ENCODE measurements around the gene C1orf216. TPM values are rescaled to one million over a fixed set of nuclear protein-coding genes. Genes with fewer than 3 reads are reported as not detected.
"Not testable (repeated sequence)": the region's sequence is repeated elsewhere in the genome, so short reads cannot be mapped to it uniquely, and the experiment has no call there.

The C1orf216 gene
- total RNA-seq, 1 donor from 2014 or later = 25.3 TPM

- H3K9me3 Mint-ChIP-seq = no peaks in the 10 kb centered on the region
- no peak for DNase-seq (ENCODE audit: low spot score)
- peak overlapping the region; percentile 57 for H3K27ac Mint-ChIP-seq
- H3K36me3 Mint-ChIP-seq (ENCODE audit: low read depth) = peaks cover 27% of the 10 kb centered on the region
- H3K27me3 Mint-ChIP-seq (ENCODE audit: insufficient read depth) = no peaks in the 10 kb centered on the region
- peaks cover 37% of the 10 kb centered on the region for H3K4me1 Mint-ChIP-seq (ENCODE audit: low read depth)
- intact Hi-C loops (cut with micrococcal nuclease) = loop anchor here (1.0 to 5.0 kb wide), 4 partner anchors 51 to 686 kb away; partner anchors contain the start of genes AGO3, CLSPN, SFPQ and ZMYM6
- H3K4me3 Mint-ChIP-seq = peak overlapping the region; percentile 86
Measured at GRCh38 chr1:35717911-35718476, 690 bp downstream of the C1orf216 start.

DNA sequence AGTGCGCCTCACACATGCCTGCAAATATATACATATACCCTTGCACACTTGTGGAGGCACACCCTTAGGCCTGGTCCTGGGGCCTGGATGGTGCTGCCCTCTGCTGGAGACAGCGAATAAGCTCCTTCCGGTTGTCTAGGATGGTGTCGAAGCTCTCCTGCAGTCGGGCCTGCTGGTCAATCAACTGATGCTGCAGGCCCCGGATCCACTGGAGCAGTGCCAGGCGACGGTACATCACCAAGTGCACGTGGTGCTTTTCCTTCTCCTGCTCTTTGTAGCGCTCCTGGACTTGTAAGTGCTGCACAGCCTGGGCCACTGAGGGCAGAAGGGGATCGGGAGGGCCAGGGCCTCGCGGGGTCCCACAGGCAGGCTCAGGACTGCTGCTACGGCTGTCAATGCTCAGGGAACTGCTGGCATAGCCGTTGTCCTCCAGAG, 3.1 kb downstream of the C1orf216 start:
- H3K4me1 Mint-ChIP-seq (ENCODE audit: low read depth) = peaks cover 37% of the 10 kb centered on the region
- peak overlapping the region; percentile 56 for H3K4me3 Mint-ChIP-seq
- no peak overlapping the region for H3K27ac Mint-ChIP-seq
- peaks cover 4% of the 10 kb centered on the region for H3K27me3 Mint-ChIP-seq (ENCODE audit: insufficient read depth)
- H3K36me3 Mint-ChIP-seq (ENCODE audit: low read depth) = peaks cover 25% of the 10 kb centered on the region
- H3K9me3 Mint-ChIP-seq = no peaks in the 10 kb centered on the region
- intact Hi-C loops (cut with micrococcal nuclease) = loop anchor here (1.0 to 5.0 kb wide), 5 partner anchors 74 to 683 kb away; partner anchors contain the start of genes AGO3, PSMB2, SFPQ and ZMYM6
- peak; percentile 69 for DNase-seq (ENCODE audit: low spot score)

GRCh38 chr1:35714921-35715567, 3.6 kb downstream of the C1orf216 start:
- Mint-ChIP-seq H3K4me3 (peak overlapping the region; percentile 56), H3K27ac (no peak overlapping the region), H3K9me3 (no peaks in the 10 kb centered on the region), H3K4me1 (ENCODE audit: low read depth) (peaks cover 37% of the 10 kb centered on the region), H3K36me3 (ENCODE audit: low read depth) (peaks cover 25% of the 10 kb centered on the region), H3K27me3 (ENCODE audit: insufficient read depth) (peaks cover 6% of the 10 kb centered on the region)
- intact Hi-C loops (cut with micrococcal nuclease) = loop anchor here (1.0 to 5.0 kb wide), 5 partner anchors 74 to 683 kb away; partner anchors contain the start of genes AGO3, PSMB2, SFPQ and ZMYM6
- no peak for DNase-seq (ENCODE audit: low spot score)

DNA sequence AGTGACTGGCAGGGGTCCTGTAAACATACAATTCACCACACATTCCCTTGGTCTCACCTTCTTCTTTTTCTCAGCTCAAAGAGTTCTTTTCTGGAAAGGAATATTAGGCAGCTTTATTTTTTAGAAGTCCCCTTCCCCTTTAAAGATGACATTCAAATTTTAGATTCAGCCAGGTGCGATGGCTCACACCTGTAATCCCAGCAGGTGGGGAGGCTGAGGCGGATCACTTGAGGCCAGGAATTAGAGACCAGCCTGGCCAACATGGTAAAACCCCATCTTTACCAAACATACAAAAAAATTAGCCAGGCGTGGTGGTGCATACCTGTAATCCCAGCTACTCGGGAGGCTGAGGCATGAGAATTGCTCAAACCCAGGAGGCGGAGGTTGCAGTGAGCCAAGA, 7.6 kb downstream of the C1orf216 start:
- H3K4me3 Mint-ChIP-seq; H3K9me3 Mint-ChIP-seq; H3K27ac Mint-ChIP-seq; DNase-seq (ENCODE audit: low spot score); intact Hi-C loops (cut with micrococcal nuclease): not testable (repeated sequence)
- peaks cover 38% of the 10 kb centered on the region for H3K27me3 Mint-ChIP-seq (ENCODE audit: insufficient read depth)
- peaks cover 14% of the 10 kb centered on the region for H3K36me3 Mint-ChIP-seq (ENCODE audit: low read depth)
- peaks cover 26% of the 10 kb centered on the region for H3K4me1 Mint-ChIP-seq (ENCODE audit: low read depth)

- Mint-ChIP-seq H3K27me3 (ENCODE audit: insufficient read depth) (peaks cover 53% of the 10 kb centered on the region), H3K36me3 (ENCODE audit: low read depth) (peaks cover 4% of the 10 kb centered on the region), H3K9me3 (no peaks in the 10 kb centered on the region), H3K27ac (no peak overlapping the region), H3K4me3 (peak overlapping the region; percentile 78), H3K4me1 (ENCODE audit: low read depth) (peaks cover 15% of the 10 kb centered on the region)
- no peak for DNase-seq (ENCODE audit: low spot score)
- intact Hi-C loops (cut with micrococcal nuclease) = no loop called here
Measured at GRCh38 chr1:35708952-35709351, 9.7 kb downstream of the C1orf216 start.

DNA sequence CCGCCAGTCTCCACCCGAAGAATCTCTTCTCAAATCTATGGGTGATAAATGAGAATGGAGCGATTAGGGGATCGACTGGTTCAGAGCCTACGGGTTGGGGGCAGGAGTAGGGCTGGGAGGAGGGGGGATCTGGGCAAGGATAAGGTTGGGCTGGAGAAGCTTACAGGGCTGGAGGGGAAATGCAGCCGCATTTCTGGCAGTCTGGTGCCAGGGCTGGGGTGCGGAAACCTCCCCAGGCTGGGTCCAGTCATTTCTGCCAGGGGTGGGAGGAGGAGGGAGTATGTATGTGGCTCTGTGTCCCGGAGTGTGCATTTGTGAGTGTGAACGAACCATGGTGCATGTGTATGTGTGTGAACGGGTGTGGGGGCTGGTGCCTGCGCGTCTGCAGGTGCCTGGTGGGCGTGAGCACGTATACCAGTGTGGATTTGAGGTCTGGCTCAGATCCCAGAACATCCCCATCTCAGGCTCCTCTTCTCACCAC, 10.2 kb downstream of the C1orf216 start:
- Mint-ChIP-seq H3K27ac (no peak overlapping the region), H3K27me3 (ENCODE audit: insufficient read depth) (peaks cover 56% of the 10 kb centered on the region), H3K4me3 (peak overlapping the region; percentile 78), H3K9me3 (no peaks in the 10 kb centered on the region), H3K4me1 (ENCODE audit: low read depth) (peaks cover 15% of the 10 kb centered on the region), H3K36me3 (ENCODE audit: low read depth) (peaks cover under 1% of the 10 kb centered on the region)
- no peak for DNase-seq (ENCODE audit: low spot score)
- intact Hi-C loops (cut with micrococcal nuclease) = no loop called here

- Mint-ChIP-seq H3K27ac (no peak overlapping the region), H3K4me1 (ENCODE audit: low read depth) (peaks cover 15% of the 10 kb centered on the region), H3K9me3 (no peaks in the 10 kb centered on the region), H3K4me3 (peak overlapping the region; percentile 82), H3K36me3 (ENCODE audit: low read depth) (no peaks in the 10 kb centered on the region), H3K27me3 (ENCODE audit: insufficient read depth) (peaks cover 56% of the 10 kb centered on the region)
- DNase-seq (ENCODE audit: low spot score) = peak; percentile 18
- intact Hi-C loops (cut with micrococcal nuclease) = no loop called here
Measured at GRCh38 chr1:35707601-35708440, 10.9 kb downstream of the C1orf216 start.

GRCh38 chr1:35706846-35707600, 11.7 kb downstream of the C1orf216 start:
- H3K27me3 Mint-ChIP-seq (ENCODE audit: insufficient read depth) = peaks cover 60% of the 10 kb centered on the region
- no peaks in the 10 kb centered on the region for H3K36me3 Mint-ChIP-seq (ENCODE audit: low read depth)
- no peaks in the 10 kb centered on the region for H3K9me3 Mint-ChIP-seq
- no peak for DNase-seq (ENCODE audit: low spot score)
- intact Hi-C loops (cut with micrococcal nuclease) = no loop called here
- peaks cover 15% of the 10 kb centered on the region for H3K4me1 Mint-ChIP-seq (ENCODE audit: low read depth)
- H3K4me3 Mint-ChIP-seq = peak overlapping the region; percentile 82
- H3K27ac Mint-ChIP-seq = peak overlapping the region; percentile 29

- Mint-ChIP-seq H3K9me3 (no peaks in the 10 kb centered on the region), H3K4me3 (no peak overlapping the region), H3K36me3 (ENCODE audit: low read depth) (no peaks in the 10 kb centered on the region), H3K4me1 (ENCODE audit: low read depth) (peaks cover 8% of the 10 kb centered on the region), H3K27ac (no peak overlapping the region), H3K27me3 (ENCODE audit: insufficient read depth) (peaks cover 67% of the 10 kb centered on the region)
- DNase-seq (ENCODE audit: low spot score) = no peak
- intact Hi-C loops (cut with micrococcal nuclease) = no loop called here
Measured at GRCh38 chr1:35702508-35702907, 16.2 kb downstream of the C1orf216 start.

- peaks cover 45% of the 10 kb centered on the region for H3K27me3 Mint-ChIP-seq (ENCODE audit: insufficient read depth)
Measured at GRCh38 chr1:35699152-35699551, 19.5 kb downstream of the C1orf216 start.

DNA sequence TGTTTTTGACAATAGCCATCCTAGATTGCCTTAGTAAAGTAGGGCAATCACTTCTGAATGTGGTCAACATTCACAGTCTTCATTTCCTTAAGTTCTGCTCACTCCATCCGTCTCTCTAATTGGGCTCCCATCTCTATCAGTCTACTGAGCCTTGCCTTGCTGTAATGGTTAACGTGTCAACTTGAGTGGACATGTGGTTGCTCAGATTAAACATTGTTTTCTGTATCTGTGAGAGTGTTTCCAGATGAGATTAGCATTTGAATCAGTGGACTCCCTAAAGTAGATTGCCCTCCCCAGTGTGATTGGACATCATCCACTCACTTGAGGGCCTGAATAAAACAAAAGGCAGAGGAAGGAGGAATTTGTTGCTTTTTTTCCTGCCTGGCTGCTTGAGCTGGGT, 26.4 kb downstream of the C1orf216 start:
- H3K36me3 Mint-ChIP-seq (ENCODE audit: low read depth) = no peaks in the 10 kb centered on the region
- H3K4me3 Mint-ChIP-seq = no peak overlapping the region
- H3K27ac Mint-ChIP-seq = no peak overlapping the region
- no peaks in the 10 kb centered on the region for H3K9me3 Mint-ChIP-seq
- no peaks in the 10 kb centered on the region for H3K4me1 Mint-ChIP-seq (ENCODE audit: low read depth)
- intact Hi-C loops (cut with micrococcal nuclease) = no loop called here
- H3K27me3 Mint-ChIP-seq (ENCODE audit: insufficient read depth) = peaks cover 24% of the 10 kb centered on the region
- no peak for DNase-seq (ENCODE audit: low spot score)

More at GRCh38 chr1:35699152-35699551, 19.5 kb downstream of the C1orf216 start:
- intact Hi-C loops (cut with micrococcal nuclease); H3K27ac Mint-ChIP-seq; H3K9me3 Mint-ChIP-seq; DNase-seq (ENCODE audit: low spot score); H3K4me3 Mint-ChIP-seq; H3K36me3 Mint-ChIP-seq (ENCODE audit: low read depth); H3K4me1 Mint-ChIP-seq (ENCODE audit: low read depth): not testable (repeated sequence)

DNA sequence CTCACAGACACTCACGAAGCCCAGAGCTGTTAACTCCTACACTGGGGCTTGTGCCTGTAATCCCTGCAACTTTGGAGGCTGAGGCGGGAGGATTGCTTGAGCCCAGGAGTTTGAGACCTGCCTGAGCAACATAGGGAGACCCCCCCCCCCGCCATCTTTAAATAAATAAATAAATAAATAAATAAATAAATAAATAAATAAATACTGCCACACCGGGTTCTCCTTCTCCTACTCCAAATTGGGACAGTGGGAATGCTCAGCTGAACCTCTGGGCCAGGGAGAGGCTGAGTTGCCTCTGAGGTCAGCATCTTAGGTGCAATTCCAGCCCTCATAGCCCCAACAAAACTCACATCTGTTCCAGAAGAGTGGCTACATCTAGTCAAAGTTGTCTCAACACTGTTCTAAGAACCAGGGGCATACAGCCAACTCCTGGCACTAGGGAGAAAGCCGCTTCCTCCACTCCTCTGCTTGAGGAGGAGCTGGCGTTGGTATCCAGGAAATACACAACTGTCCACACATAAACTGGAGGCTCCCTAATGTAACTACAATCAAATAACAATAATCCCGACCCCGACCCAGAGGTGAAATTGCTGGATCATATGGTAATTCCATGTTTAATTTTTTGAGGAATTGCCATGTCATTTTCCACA, 27.0 kb downstream of the C1orf216 start:
- Mint-ChIP-seq H3K27me3 (ENCODE audit: insufficient read depth) (peaks cover 27% of the 10 kb centered on the region), H3K4me1 (ENCODE audit: low read depth) (no peaks in the 10 kb centered on the region), H3K27ac (no peak overlapping the region), H3K36me3 (ENCODE audit: low read depth) (no peaks in the 10 kb centered on the region), H3K4me3 (no peak overlapping the region), H3K9me3 (no peaks in the 10 kb centered on the region)
- intact Hi-C loops (cut with micrococcal nuclease) = no loop called here
- DNase-seq (ENCODE audit: low spot score) = no peak

Measured in activated T-helper 1 cell treated with anti-CD3 and anti-CD28 coated beads, Interleukin-12 subunit alpha, Interleukin-12 subunit beta, Interleukin-2, Interleukin-4 antibody, amounts not matched to agents 30 ng/mL and 10 ng/mL and 1 ng/mL, durations not matched to agents 14 hours and 24 hours and 36 hours (primary cell).